ENCODE data around the gene PLEKHH2. TPM values are rescaled to one million over a fixed set of nuclear protein-coding genes. Genes with fewer than 3 reads are reported as not detected.
"Not testable (repeated sequence)": the region's sequence is repeated elsewhere in the genome, so short reads cannot be mapped to it uniquely, and the experiment has no call there.

Gene PLEKHH2
- total and polyA plus RNA-seq, 3 donors from 2014 or later, result 7.4 to 80.2 (median 45.3) TPM

DNA sequence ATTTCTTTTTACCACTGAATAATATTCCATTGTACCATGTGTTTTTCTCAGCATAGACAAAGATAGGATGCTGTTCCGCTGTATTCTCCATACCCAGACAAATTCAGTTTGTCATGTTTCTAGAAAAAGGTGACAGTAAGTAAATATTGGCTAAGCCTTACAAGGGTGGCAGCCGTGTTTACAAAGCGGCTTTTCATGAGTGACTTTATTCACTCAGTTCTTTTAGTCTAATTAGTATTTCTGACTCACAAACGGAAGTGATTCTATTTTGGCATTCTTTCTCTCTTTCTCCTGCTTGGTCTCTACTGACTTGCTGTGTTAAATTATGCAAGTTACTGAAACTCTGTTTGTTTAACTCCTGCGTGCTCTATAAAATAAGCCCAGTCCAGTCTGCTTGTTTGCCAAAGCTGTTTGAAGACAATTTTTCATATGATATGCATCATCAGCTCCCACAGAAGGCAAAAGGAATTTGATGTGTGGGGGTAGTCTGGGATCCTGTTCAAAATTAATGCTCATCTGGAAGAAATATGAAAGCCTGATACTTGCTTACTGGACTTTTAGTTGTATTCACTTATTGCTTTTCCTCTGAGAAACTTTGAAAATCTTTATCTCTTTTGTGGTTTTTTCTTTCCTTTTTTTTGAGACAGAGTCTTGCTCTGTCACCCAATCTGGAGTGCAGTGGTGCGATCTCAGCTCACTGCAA, 2.3 kb upstream of the PLEKHH2 start:
- Histone ChIP-seq H3K4me1 (peaks cover 8% of the 10 kb centered on the region), H3K36me3 (ENCODE audit: low read depth, missing control alignments) (no peaks in the 10 kb centered on the region), H3K9me3 (no peaks in the 10 kb centered on the region), H3K4me3 (no peak overlapping the region), H3K27me3 (no peaks in the 10 kb centered on the region), H3K27ac (peak overlapping the region in 1 of 2 donors; percentile 22)
- 48% methylated on average over 6 of the region's 6 CpGs for WGBS, 2 donors
- TF ChIP-seq POLR2A (IDR thresholded peaks at IDR 0.05) (no peak), CTCF (IDR thresholded peaks at IDR 0.05) (no peak)
- DNase-seq, result no peak
- intact Hi-C loops (cut with DNase I; ENCODE audit: low total_unique reads), result no loop called here

DNA sequence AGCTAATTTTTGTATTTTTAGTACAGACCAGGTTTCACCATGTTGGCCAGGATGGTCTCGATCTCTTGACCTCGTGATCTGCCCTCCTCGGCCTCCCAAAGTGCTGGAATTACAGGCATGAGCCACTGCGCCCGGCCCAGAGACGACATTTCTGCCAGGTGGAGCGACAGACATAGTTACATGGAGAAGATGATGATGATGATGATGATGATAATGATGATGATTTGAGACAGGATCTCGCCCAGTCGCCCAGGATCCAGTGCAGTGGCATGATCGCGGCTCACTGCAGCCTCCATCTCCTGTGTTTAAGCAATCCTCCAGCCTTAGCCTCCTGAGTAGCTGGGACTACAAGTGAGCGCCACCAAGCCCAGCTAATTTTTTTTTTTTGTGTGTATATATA, 907 bp upstream of the PLEKHH2 start:
- DNase-seq; intact Hi-C loops (cut with DNase I; ENCODE audit: low total_unique reads); H3K27ac ChIP-seq; H3K27me3 ChIP-seq; H3K4me3 ChIP-seq; H3K36me3 ChIP-seq (ENCODE audit: low read depth, missing control alignments); H3K9me3 ChIP-seq; H3K4me1 ChIP-seq: not testable (repeated sequence)
- WGBS, 2 donors, result 74 to 79% methylated on average over 8 to 12 of the region's 12 CpGs

GRCh38 chr2:43636621-43637020, 439 bp upstream of the PLEKHH2 start:
- Histone ChIP-seq H3K4me3 (peak overlapping the region; percentile 86 to 95), H3K9me3 (no peaks in the 10 kb centered on the region), H3K36me3 (ENCODE audit: low read depth, missing control alignments) (no peaks in the 10 kb centered on the region), H3K27ac (no peak overlapping the region), H3K27me3 (no peaks in the 10 kb centered on the region), H3K4me1 (peaks cover 8% of the 10 kb centered on the region)
- DNase-seq, result no peak
- intact Hi-C loops (cut with DNase I; ENCODE audit: low total_unique reads), result no loop called here
- 8 to 21% methylated on average over 5 to 10 of the region's 10 CpGs for WGBS, 2 donors
- TF ChIP-seq CTCF (IDR thresholded peaks at IDR 0.05) (no peak), POLR2A (IDR thresholded peaks at IDR 0.05) (no peak)

DNA sequence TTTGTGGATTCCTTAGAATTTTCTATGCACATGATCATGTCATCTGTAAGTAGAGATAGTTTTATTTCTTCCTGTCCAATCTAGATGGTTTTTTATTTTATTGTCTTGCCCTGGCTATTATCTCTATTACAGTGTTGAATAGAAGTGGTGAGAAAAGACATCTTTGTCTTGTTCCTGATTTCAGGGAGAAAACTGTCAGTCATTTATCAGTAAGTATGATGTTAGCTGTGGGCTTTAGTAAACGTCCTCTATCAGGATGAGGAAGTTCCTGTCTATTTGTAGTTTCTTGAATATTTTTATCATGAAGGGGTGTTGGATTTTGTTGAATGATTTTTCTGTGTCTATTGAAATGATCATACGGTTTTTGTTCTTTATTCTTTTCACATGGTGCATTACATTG, 5.3 kb downstream of the PLEKHH2 start:
- TF ChIP-seq POLR2A (IDR thresholded peaks at IDR 0.05), result no peak
- no peak for TF ChIP-seq CTCF (IDR thresholded peaks at IDR 0.05)
- no peak overlapping the region for H3K27ac ChIP-seq

GRCh38 chr2:43643680-43644079, 6.6 kb downstream of the PLEKHH2 start:
- Histone ChIP-seq H3K36me3 (ENCODE audit: low read depth, missing control alignments) (no peaks in the 10 kb centered on the region), H3K9me3 (no peaks in the 10 kb centered on the region), H3K27me3 (no peaks in the 10 kb centered on the region), H3K4me3 (no peak overlapping the region), H3K4me1 (peaks cover 5% of the 10 kb centered on the region), H3K27ac (no peak overlapping the region)
- intact Hi-C loops (cut with DNase I; ENCODE audit: low total_unique reads), result no loop called here
- WGBS, 2 donors, result 87 to 89% methylated on average over 1 of the region's 1 CpG
- TF ChIP-seq CTCF (IDR thresholded peaks at IDR 0.05) (no peak), POLR2A (IDR thresholded peaks at IDR 0.05) (no peak)
- no peak for DNase-seq

More for the DNA sequence above, 5.3 kb downstream of the PLEKHH2 start:
- H3K4me1 ChIP-seq, result peaks cover 5% of the 10 kb centered on the region
- no peak overlapping the region for H3K4me3 ChIP-seq
- H3K36me3 ChIP-seq (ENCODE audit: low read depth, missing control alignments), result no peaks in the 10 kb centered on the region
- no peaks in the 10 kb centered on the region for H3K9me3 ChIP-seq
- 48 to 56% methylated on average over 2 of the region's 2 CpGs for WGBS, 2 donors
- intact Hi-C loops (cut with DNase I; ENCODE audit: low total_unique reads), result no loop called here
- no peaks in the 10 kb centered on the region for H3K27me3 ChIP-seq
- no peak for DNase-seq
